ENCODE results near the gene PTF1A.

Gene PTF1A

DNA sequence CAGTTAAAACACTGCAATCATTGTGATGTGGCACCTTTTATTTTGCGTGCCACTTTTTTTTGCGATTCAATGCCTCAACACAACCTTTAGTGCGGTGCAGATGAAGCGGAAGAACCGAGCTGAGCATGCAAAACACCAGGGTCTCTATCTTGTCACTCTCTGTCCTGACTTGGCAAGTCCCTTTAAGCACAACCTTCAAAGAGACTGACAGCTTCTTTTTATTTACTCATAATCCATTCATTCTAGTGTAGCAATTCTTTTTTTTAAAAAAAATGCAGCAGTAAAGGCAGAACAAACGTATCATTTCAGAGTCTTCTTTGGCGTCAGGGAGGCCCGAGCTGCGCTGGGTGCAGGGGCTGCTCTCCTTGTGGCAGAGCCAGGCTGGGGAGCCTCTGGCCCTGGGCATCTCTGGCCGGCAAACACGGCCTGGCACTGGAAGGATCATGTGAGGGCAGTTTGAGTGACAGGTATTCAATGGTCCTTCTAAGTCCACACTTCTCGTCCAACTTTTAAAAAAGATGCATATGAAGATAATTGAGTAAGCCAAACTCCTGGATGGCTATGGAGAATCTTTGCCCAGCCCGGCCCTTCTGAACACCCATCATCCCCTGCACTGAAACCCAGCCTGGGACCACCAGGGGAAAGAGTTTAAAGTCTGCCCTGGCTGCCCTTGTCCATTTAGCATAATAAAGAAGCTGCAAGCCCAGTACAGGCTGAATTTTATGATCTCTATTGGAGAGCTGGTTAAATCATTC, 3.9 kb downstream of the PTF1A start:
- Histone ChIP-seq H3K9ac (no peak overlapping the region), H3K27me3 (peaks cover 23% of the 10 kb centered on the region), H3K9me3 (peaks cover 63% of the 10 kb centered on the region), H3K4me2 (no peak overlapping the region), H3K27ac (no peak overlapping the region), H3K36me3 (no peaks in the 10 kb centered on the region), H3K4me1 (no peaks in the 10 kb centered on the region), H3K4me3 (no peak overlapping the region), H4K20me1 (no peaks in the 10 kb centered on the region)
- TF ChIP-seq Cebpa-rat (IDR thresholded peaks at IDR 0.05), result no peak

DNA sequence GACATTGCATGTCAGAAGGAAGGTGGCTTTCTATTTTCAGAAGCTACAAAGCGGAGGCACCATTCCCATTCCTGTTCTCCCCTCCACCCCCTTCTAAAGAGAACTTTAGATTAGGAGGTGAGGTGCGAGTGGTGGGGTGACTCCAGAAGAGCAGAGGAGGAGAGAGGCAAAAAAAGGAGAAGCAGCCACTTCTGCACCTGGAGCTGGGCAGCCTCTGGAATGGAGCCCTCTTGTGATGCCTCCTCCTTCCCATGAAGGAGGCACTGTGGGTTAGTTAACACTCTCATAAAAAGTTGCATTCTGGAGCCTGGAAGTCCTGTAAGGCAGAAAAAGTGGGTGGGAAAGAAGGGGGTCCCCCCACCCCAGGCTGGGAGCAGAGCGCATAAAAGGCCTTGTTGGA, 4.8 kb downstream of the PTF1A start:
- Histone ChIP-seq H3K27me3 (peaks cover 24% of the 10 kb centered on the region), H3K36me3 (no peaks in the 10 kb centered on the region), H3K27ac (no peak overlapping the region), H4K20me1 (no peaks in the 10 kb centered on the region), H3K4me3 (no peak overlapping the region), H3K4me2 (no peak overlapping the region), H3K4me1 (no peaks in the 10 kb centered on the region), H3K9me3 (peaks cover 54% of the 10 kb centered on the region), H3K9ac (no peak overlapping the region)
- no peak for TF ChIP-seq Cebpa-rat (IDR thresholded peaks at IDR 0.05)

DNA sequence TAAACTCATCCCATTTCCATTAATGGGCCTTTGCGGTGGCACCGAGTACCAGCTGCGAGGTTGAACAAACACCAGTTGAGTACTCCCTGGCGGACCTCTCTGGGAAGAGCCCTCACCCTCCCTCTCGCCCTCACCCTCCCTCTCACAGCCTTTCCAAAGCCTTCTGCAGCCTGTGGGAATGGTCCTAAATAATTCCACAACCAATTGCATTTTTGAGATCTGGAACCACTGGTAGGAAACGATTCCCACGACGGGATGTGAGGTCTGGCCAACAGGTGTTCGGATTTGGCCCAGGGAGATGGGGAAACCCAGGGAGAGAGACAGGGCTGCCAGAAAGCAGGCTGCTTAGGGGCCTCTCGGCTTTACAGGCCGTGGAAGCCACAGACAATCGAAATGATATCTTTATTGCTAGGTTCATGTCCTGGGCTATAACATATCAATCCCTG, 5.3 kb downstream of the PTF1A start:
- no peak overlapping the region for H3K9ac ChIP-seq
- H3K4me1 ChIP-seq, result no peaks in the 10 kb centered on the region
- H4K20me1 ChIP-seq, result no peaks in the 10 kb centered on the region
- no peak overlapping the region for H3K4me3 ChIP-seq
- no peak overlapping the region for H3K4me2 ChIP-seq
- no peaks in the 10 kb centered on the region for H3K36me3 ChIP-seq
- no peak for TF ChIP-seq Cebpa-rat (IDR thresholded peaks at IDR 0.05)
- peaks cover 51% of the 10 kb centered on the region for H3K9me3 ChIP-seq
- H3K27ac ChIP-seq, result no peak overlapping the region
- H3K27me3 ChIP-seq, result peaks cover 27% of the 10 kb centered on the region

DNA sequence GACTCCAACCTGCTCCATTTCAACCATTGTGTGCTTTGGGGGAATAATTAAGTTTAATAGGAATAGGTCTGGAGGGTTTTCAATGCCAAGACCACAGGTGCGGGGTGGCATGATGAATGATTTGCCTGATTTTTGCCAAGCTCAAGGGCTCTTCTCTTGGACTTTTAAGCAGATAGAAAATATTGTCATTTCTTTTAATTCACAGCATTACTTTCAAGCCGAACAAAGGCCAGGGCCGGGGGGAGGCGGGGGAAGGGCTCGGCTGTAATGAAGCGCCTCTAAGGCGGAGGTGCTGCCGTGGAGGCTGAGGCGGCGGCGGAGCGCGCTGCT, 6.5 kb downstream of the PTF1A start:
- Histone ChIP-seq H3K4me1 (no peaks in the 10 kb centered on the region), H3K36me3 (no peaks in the 10 kb centered on the region), H3K4me3 (no peak overlapping the region), H3K27me3 (peaks cover 35% of the 10 kb centered on the region), H4K20me1 (no peaks in the 10 kb centered on the region), H3K4me2 (no peak overlapping the region), H3K9ac (no peak overlapping the region), H3K27ac (no peak overlapping the region), H3K9me3 (peaks cover 49% of the 10 kb centered on the region)
- no peak for TF ChIP-seq Cebpa-rat (IDR thresholded peaks at IDR 0.05)

DNA sequence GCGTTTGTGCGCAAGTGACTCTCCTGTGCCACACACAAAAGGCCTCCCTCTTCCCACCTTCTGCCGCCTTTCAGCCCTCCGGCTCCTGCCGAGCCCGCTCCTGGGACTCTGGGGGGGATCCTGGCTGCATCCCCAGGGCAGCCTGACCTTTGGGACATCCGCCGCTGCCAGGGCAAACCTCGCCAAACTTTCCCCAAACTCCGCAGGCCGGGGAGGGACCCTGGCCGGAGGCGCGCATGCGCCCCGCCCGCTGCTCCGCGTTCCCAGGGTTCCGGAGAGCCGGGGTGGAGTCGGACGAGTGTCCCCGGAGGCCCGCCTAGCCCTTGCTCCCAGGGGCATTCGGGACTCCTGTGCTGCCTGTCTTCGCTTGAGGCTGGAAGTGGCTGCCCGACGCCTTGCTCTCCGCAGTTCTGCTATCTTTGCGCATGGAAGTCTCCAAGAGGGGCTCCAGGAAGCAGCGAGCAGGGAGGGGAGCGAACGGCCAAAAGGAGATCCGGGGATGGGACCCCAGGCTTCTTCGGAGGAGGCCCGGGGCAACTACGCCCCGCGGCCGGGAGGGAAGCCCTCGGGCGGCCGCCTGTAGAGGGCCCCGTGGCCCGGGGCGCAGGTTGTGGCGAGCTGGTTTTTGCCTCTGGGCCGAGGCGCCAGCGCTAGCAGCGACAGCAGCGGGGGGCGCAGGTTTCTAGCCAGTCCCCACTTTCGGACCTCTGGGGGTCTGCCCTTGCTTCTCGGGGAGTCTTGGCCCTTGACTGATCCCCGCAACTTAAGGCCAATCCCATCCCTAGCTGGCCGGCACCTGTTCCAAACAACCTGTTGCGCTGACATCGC, 7.0 kb downstream of the PTF1A start:
- Histone ChIP-seq H3K27ac (no peak overlapping the region), H4K20me1 (no peaks in the 10 kb centered on the region), H3K9me3 (peaks cover 52% of the 10 kb centered on the region), H3K27me3 (peaks cover 41% of the 10 kb centered on the region), H3K4me2 (no peak overlapping the region), H3K4me1 (no peaks in the 10 kb centered on the region), H3K9ac (no peak overlapping the region), H3K36me3 (no peaks in the 10 kb centered on the region), H3K4me3 (no peak overlapping the region)
- TF ChIP-seq Cebpa-rat (IDR thresholded peaks at IDR 0.05), result no peak

DNA sequence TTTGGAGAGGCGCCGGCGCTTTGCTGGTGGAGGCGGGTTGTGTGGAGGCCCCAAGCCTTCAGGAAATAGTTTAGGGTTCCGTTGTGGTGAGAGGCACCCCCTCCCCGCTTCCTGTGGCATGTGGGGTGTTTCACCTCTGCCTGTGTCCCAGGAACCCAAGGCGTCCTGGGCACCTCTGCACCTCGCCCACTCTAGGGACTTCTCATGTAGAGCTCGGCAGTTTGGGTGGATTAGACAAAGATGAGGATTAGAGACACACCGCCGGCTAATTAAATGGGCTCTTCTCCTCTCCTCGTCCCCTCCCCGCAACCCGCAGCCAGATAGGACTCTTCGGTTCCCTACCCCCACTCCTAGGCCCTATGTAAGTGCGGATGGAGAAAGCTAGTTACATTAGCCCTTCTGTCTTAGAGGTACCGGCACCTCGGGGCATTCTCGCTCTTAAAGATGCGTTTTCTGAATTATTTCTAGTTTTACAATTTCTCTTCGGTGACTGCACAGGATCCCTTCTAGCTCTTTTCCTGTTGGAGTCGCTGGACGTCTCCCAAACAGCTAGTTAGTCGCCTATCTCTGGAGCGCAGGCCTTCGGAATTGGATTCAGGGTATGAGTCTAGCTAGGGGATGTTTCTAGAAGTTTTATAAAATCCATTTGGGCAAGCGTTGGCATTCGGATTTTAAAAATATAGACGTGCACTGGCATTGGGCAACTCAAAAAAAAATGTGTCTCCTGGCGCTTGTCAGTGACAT, 7.8 kb downstream of the PTF1A start:
- TF ChIP-seq Cebpa-rat (IDR thresholded peaks at IDR 0.05), result no peak
- H3K27ac ChIP-seq, result no peak overlapping the region
- no peaks in the 10 kb centered on the region for H4K20me1 ChIP-seq
- peaks cover 44% of the 10 kb centered on the region for H3K9me3 ChIP-seq
- H3K4me1 ChIP-seq, result no peaks in the 10 kb centered on the region
- H3K36me3 ChIP-seq, result no peaks in the 10 kb centered on the region
- H3K9ac ChIP-seq, result no peak overlapping the region
- H3K4me3 ChIP-seq, result no peak overlapping the region
- peaks cover 49% of the 10 kb centered on the region for H3K27me3 ChIP-seq
- no peak overlapping the region for H3K4me2 ChIP-seq

DNA sequence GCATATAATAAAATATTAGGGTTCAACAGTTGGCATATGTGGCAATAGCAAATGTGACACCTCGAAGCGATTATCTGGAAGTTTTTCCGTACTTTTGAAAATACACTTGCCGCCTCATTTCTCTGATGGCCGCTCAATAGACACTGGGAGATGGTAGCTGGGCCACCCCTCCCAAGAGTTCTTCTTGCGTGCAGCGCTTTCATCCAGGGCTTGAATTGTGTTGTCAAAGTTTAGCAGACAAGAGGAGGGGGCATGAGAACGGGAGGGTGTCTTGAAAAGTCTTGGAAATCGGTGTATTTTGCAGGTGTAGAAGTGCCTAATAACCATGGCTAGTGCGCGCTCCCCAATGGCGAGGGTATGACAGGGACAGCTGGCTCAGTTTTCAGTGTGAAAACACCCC, 8.5 kb downstream of the PTF1A start:
- H3K9ac ChIP-seq, result no peak overlapping the region
- H3K9me3 ChIP-seq, result peaks cover 38% of the 10 kb centered on the region
- H3K27ac ChIP-seq, result no peak overlapping the region
- no peaks in the 10 kb centered on the region for H3K4me1 ChIP-seq
- H3K4me3 ChIP-seq, result no peak overlapping the region
- H3K36me3 ChIP-seq, result no peaks in the 10 kb centered on the region
- H4K20me1 ChIP-seq, result no peaks in the 10 kb centered on the region
- no peak overlapping the region for H3K4me2 ChIP-seq
- no peak for TF ChIP-seq Cebpa-rat (IDR thresholded peaks at IDR 0.05)
- peaks cover 51% of the 10 kb centered on the region for H3K27me3 ChIP-seq

DNA sequence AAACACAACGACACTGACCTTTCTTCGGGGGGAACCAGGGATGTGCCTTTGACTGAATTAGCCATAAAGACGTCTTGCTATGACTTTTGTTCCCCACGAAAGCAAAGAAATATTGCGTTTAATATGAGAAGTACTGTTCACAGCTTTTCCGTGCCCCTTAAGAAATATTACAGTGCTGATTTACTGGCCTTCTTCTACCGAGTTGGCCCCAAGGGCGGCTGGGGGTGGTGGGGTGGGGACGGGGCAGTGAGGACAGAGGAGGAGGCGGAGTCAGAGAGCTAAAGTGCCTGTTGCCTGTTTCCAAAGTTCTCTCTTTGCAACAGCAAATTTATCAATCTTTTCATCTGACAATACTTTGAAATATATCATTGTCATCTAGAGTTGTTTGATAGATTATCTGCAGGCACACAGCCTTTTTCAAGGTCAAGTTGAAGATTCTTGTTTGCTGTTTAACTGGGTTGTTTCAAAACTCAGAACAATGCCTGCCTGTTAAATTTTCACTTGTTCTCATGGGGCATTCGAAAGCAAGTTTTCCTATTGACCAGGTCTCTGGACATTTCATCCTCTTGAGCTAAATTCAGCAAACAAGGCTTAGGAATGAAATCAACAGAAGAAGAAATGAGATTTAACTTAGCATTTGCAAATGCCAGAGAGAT, 9.0 kb downstream of the PTF1A start:
- H4K20me1 ChIP-seq, result no peaks in the 10 kb centered on the region
- no peak overlapping the region for H3K27ac ChIP-seq
- no peaks in the 10 kb centered on the region for H3K36me3 ChIP-seq
- peaks cover 38% of the 10 kb centered on the region for H3K9me3 ChIP-seq
- H3K4me3 ChIP-seq, result no peak overlapping the region
- H3K27me3 ChIP-seq, result peaks cover 51% of the 10 kb centered on the region
- no peak overlapping the region for H3K9ac ChIP-seq
- no peak overlapping the region for H3K4me2 ChIP-seq
- no peaks in the 10 kb centered on the region for H3K4me1 ChIP-seq
- no peak for TF ChIP-seq Cebpa-rat (IDR thresholded peaks at IDR 0.05)

DNA sequence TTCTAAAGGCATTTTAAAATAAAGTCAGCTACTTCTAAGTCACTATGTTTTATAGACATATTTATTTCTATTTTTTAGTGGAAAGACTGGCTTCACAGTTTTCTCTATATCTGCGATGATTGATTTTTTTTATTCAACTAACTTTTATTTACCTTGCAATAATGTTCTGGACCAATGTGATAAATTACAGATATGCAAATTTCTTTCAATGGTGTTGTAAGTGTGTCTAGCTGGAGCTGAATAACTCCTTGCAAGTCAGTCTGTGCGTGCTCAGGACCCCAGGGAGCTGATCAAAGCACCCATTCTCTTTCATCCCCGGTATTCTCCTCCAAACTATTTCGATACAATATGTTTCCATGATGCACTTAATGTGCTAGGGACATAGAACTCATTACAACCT, 9.7 kb downstream of the PTF1A start:
- Histone ChIP-seq H3K4me3 (no peak overlapping the region), H3K27me3 (peaks cover 51% of the 10 kb centered on the region), H3K9ac (no peak overlapping the region), H3K9me3 (peaks cover 38% of the 10 kb centered on the region), H4K20me1 (no peaks in the 10 kb centered on the region), H3K27ac (no peak overlapping the region), H3K36me3 (no peaks in the 10 kb centered on the region), H3K4me1 (no peaks in the 10 kb centered on the region), H3K4me2 (no peak overlapping the region)
- TF ChIP-seq Cebpa-rat (IDR thresholded peaks at IDR 0.05), result no peak
